CD14-positive monocyte (primary cell): ENCODE results near the gene GGTA1. TPM values are rescaled to one million over a fixed set of nuclear protein-coding genes. Genes with fewer than 3 reads are reported as not detected.
"Not testable (repeated sequence)": the region's sequence is repeated elsewhere in the genome, so short reads cannot be mapped to it uniquely, and the experiment has no call there.

ENCODE experiments used
- DNase-seq, 3 donors: peaks; one replicate each; pipeline ENCODE4 v3.0.0-alpha.2; 2011 to 2022
- H2AFZ ChIP-seq: 2 replicates; pipeline ENCODE4 v1.6.0; 2012; ENCODE audit warnings: mild to moderate bottlenecking, low read depth, low read length, inconsistent platforms; ENCODE audit not compliant: insufficient read depth, poor library complexity, severe bottlenecking
- H3K27ac ChIP-seq, 2 donors: 1 replicate in 1 of 2; 2 replicates in 1 of 2; pipeline ENCODE4 v1.5.1; 2012 to 2013; ENCODE audit warnings: low read length in 2 of 2, control low read depth in 1 of 2, inconsistent platforms in 1 of 2, low read depth in 1 of 2, mild to moderate bottlenecking in 1 of 2
- H3K27me3 ChIP-seq, 2 donors: one replicate each; pipeline versions ENCODE4 v1.6.0 to v1.6.1; 2011 to 2013; ENCODE audit warnings: low read length in 2 of 2; ENCODE audit not compliant: control insufficient read depth in 2 of 2, insufficient read depth in 2 of 2
- H3K36me3 ChIP-seq, 2 donors: replicated peaks in 1 of 2; 1 replicate in 1 of 2; 2 replicates in 1 of 2; pipeline versions ENCODE4 v1.5.1 to v1.6.1; 2012 to 2013; ENCODE audit warnings: low read length in 2 of 2, control low read depth in 1 of 2, inconsistent platforms in 1 of 2, mild to moderate bottlenecking in 1 of 2; ENCODE audit not compliant: insufficient read depth in 2 of 2, control insufficient read depth in 1 of 2
- H3K4me1 ChIP-seq, 2 donors: 1 replicate in 1 of 2; 2 replicates in 1 of 2; pipeline versions ENCODE4 v1.5.1 to v1.6.1; 2012 to 2013; ENCODE audit warnings: low read length in 2 of 2, control low read depth in 1 of 2, inconsistent platforms in 1 of 2, mild to moderate bottlenecking in 1 of 2, moderate library complexity in 1 of 2; ENCODE audit not compliant: insufficient read depth in 2 of 2, control insufficient read depth in 1 of 2
- H3K4me2 ChIP-seq: replicated peaks from 2 replicates; pipeline ENCODE3; 2012; ENCODE audit warnings: low read length, moderate library complexity, mild to moderate bottlenecking; ENCODE audit not compliant: poor library complexity, severe bottlenecking; ENCODE audit errors: extremely low read depth
- H3K4me3 ChIP-seq, 3 experiments: fragments of 200-600 bp in 1 of 3; sonication (generic) in 1 of 3; replicated peaks in 1 of 3; 1 replicate in 2 of 3; 2 replicates in 1 of 3; pipeline ENCODE4 v1.5.1; 2011 to 2013; ENCODE audit warnings: low read length in 3 of 3, mild to moderate bottlenecking in 3 of 3, control low read depth in 2 of 3, low read depth in 2 of 3, inconsistent platforms in 1 of 3, moderate library complexity in 1 of 3
- H3K79me2 ChIP-seq: 2 replicates; pipeline ENCODE4 v1.6.0; 2012; ENCODE audit warnings: mild to moderate bottlenecking, control low read depth, inconsistent platforms, low read length, moderate library complexity; ENCODE audit not compliant: insufficient read depth
- H3K9ac ChIP-seq: 2 replicates; pipeline ENCODE4 v1.6.0; 2017; ENCODE audit warnings: low read length, mild to moderate bottlenecking; ENCODE audit not compliant: insufficient read depth, poor library complexity, severe bottlenecking
- H3K9me3 ChIP-seq, 2 donors: replicated peaks in 1 of 2; 1 replicate in 1 of 2; 2 replicates in 1 of 2; pipeline versions ENCODE4 v1.5.1 to v1.6.1; 2012 to 2013; ENCODE audit warnings: low read length in 2 of 2, control low read depth in 1 of 2; ENCODE audit not compliant: control insufficient read depth in 1 of 2, insufficient read depth in 1 of 2
- H4K20me1 ChIP-seq: 2 replicates; pipeline ENCODE4 v1.6.0; 2012; ENCODE audit warnings: mild to moderate bottlenecking, low read length, control low read depth, moderate library complexity; ENCODE audit not compliant: insufficient read depth
- H3K27ac Mint-ChIP-seq, 7 donors: one replicate each; pipeline ENCODE4 v1.8.0; 2020; ENCODE audit warnings: mild to moderate bottlenecking in 7 of 7, mixed read lengths in 7 of 7, moderate library complexity in 6 of 7, inconsistent platforms in 2 of 7
- H3K27me3 Mint-ChIP-seq, 3 donors: one replicate each; pipeline ENCODE4 v1.8.0; 2021 to 2022; ENCODE audit warnings: low read depth in 3 of 3, mild to moderate bottlenecking in 3 of 3, mixed read lengths in 3 of 3, moderate library complexity in 3 of 3, inconsistent platforms in 1 of 3
- H3K36me3 Mint-ChIP-seq, 2 donors: one replicate each; pipeline ENCODE4 v1.8.0; 2020; ENCODE audit warnings: mixed read lengths in 2 of 2, inconsistent platforms in 1 of 2, mild to moderate bottlenecking in 1 of 2
- H3K4me1 Mint-ChIP-seq: one replicate; pipeline ENCODE4 v1.8.0; 2020; ENCODE audit warnings: mild to moderate bottlenecking, mixed read lengths
- H3K4me3 Mint-ChIP-seq, 2 donors: one replicate each; pipeline ENCODE4 v1.8.0; 2020; ENCODE audit warnings: mild to moderate bottlenecking in 2 of 2, mixed read lengths in 2 of 2, moderate library complexity in 1 of 2
- H3K9me3 Mint-ChIP-seq, 7 donors: one replicate each; pipeline ENCODE4 v1.8.0; 2020 to 2022; ENCODE audit warnings: mixed read lengths in 7 of 7, mild to moderate bottlenecking in 6 of 7, moderate library complexity in 6 of 7, inconsistent platforms in 2 of 7
- CTCF ChIP-seq: fragments of 200-600 bp; IDR thresholded peaks from one replicate; pipeline ENCODE4 v1.8.0; 2022; ENCODE audit warnings: antibody characterized with exemption, mild to moderate bottlenecking
- WGBS: methylation state at CpG from one replicate; pipeline ENCODE4 v1.1.5; 2013; ENCODE audit warnings: missing lambda C conversion rate; ENCODE audit not compliant: insufficient coverage; 5-methylcytosine and 5-hydroxymethylcytosine counted together
- intact Hi-C, 2 donors: fragments of 100-400 bp; cut with micrococcal nuclease; formaldehyde crosslinking; loops; one replicate each; pipeline versions ENCODE4 v1.15.0 to v1.15.1; 2023
- polyA plus RNA-seq, 3 donors: library from polyadenylated mRNA; depleted of rRNA in 1 of 3; unstranded in 2 of 3; stranded (reverse) in 1 of 3; fragments of 300-500 nt in 2 of 3; fragments of >200 nt in 1 of 3; fragmentation: Illumina TruSeq in 2 of 3; gene quantifications; 1 replicate in 2 of 3; 2 replicates in 1 of 3; pipeline ENCODE4 v1.2.3, GENCODE V29; 2012 to 2021

GGTA1 gene
- polyA plus RNA-seq, 3 donors, result 10.9 to 35.6 (median 15.4) TPM

GRCh38 chr9:121518634-121519033 is 19.0 kb upstream of the GGTA1 start:
- Histone ChIP-seq H3K27me3 (no peaks in the 10 kb centered on the region), H3K9me3 (peaks cover 0 to 3% of the 10 kb centered on the region in 2 donors), H3K4me3 (no peak overlapping the region), H2AFZ (no peak overlapping the region), H3K9ac (no peak overlapping the region), H3K79me2 (no peaks in the 10 kb centered on the region), H3K36me3 (no peaks in the 10 kb centered on the region), H3K4me2 (no peak overlapping the region), H4K20me1 (no peaks in the 10 kb centered on the region), H3K27ac (no peak overlapping the region), H3K4me1 (no peaks in the 10 kb centered on the region)
- Mint-ChIP-seq H3K9me3 (peaks cover 14 to 26% (median 19%) of the 10 kb centered on the region in 7 donors), H3K36me3 (no peaks in the 10 kb centered on the region), H3K27me3 (peaks cover 0 to 7% (median 0%) of the 10 kb centered on the region in 3 donors), H3K27ac (no peak overlapping the region), H3K4me3 (no peak overlapping the region), H3K4me1 (no peaks in the 10 kb centered on the region)
- WGBS, result 100% methylated on average over 2 of the region's 2 CpGs
- intact Hi-C loops, result no loop called here
- DNase-seq, result no peak
- TF ChIP-seq CTCF, result no peak

- H3K4me3 ChIP-seq, H2AFZ ChIP-seq, H3K27ac Mint-ChIP-seq, H4K20me1 ChIP-seq, H3K4me2 ChIP-seq, H3K27ac ChIP-seq, H3K9me3 ChIP-seq, H3K27me3 ChIP-seq, H3K36me3 ChIP-seq, H3K4me3 Mint-ChIP-seq, H3K27me3 Mint-ChIP-seq, H3K4me1 ChIP-seq, H3K36me3 Mint-ChIP-seq, H3K9ac ChIP-seq, intact Hi-C loops, H3K79me2 ChIP-seq: not testable (repeated sequence)
- Mint-ChIP-seq H3K4me1 (peaks cover 14% of the 10 kb centered on the region), H3K9me3 (peaks cover 5 to 22% (median 15%) of the 10 kb centered on the region in 7 donors)
- 100% methylated on average over 1 of the region's 4 CpGs for WGBS
- peak in 2 of 3 donors; percentile 30 to 51 for DNase-seq
Measured at GRCh38 chr9:121513166-121513565, 13.5 kb upstream of the GGTA1 start.
